Ishikawa (cell line): Measurements from ENCODE around the gene POLD4.

Source experiments
- CEBPB ChIP-seq: IDR thresholded peaks from 2 replicates; pipeline ENCODE4 v1.6.1; 2012
- CREB1 ChIP-seq: IDR thresholded peaks from 2 replicates; pipeline ENCODE4 v1.6.1; 2012; ENCODE audit warnings: low read depth
- MAX ChIP-seq: IDR thresholded peaks from 2 replicates; pipeline ENCODE4 v1.6.1; 2012
- RAD21 ChIP-seq: IDR thresholded peaks from 2 replicates; pipeline ENCODE4 v1.6.1; 2012; ENCODE audit warnings: low read depth

GRCh38 chr11:67354075-67355022 is 1.0 kb upstream of the POLD4 start:
- no peak for TF ChIP-seq CEBPB
- no peak for TF ChIP-seq RAD21
- no peak for TF ChIP-seq CREB1
- no peak for TF ChIP-seq MAX
